NB4 (cell line): ENCODE results near the gene RSU1.

Experiments used
- DNase-seq: peaks from one replicate; pipeline ENCODE4 v3.0.0; 2010; ENCODE audit warnings: low read depth
- H3K4me3 ChIP-seq: one replicate; pipeline ENCODE4 v1.5.1; 2011; ENCODE audit warnings: mild to moderate bottlenecking, low read depth, low read length, moderate library complexity
- CTCF ChIP-seq: IDR thresholded peaks from one replicate; pipeline ENCODE4 v1.5.1; 2012; ENCODE audit warnings: low read depth, low read length
- MAX ChIP-seq: IDR thresholded peaks from 2 replicates; pipeline ENCODE4 v1.6.1; 2011; ENCODE audit warnings: low read depth, low read length
- MYC ChIP-seq: IDR thresholded peaks from 2 replicates; pipeline ENCODE4 v1.6.1; 2011; ENCODE audit warnings: low read depth, low read length
- POLR2A ChIP-seq: IDR thresholded peaks from 2 replicates; pipeline ENCODE4 v1.6.1; 2011; ENCODE audit warnings: mild to moderate bottlenecking; ENCODE audit not compliant: insufficient read length; ENCODE audit errors: extremely low read depth

Gene RSU1

GRCh38 chr10:16789261-16789660 is 28.0 kb downstream of the RSU1 start:
- no peak for TF ChIP-seq POLR2A
- no peak for TF ChIP-seq MAX
- no peak for TF ChIP-seq CTCF
- no peak for TF ChIP-seq MYC
- no peak for DNase-seq
- no peak overlapping the region for H3K4me3 ChIP-seq

GRCh38 chr10:16788778-16789177 is 28.4 kb downstream of the RSU1 start:
- DNase-seq, result no peak
- TF ChIP-seq MYC (no peak), CTCF (no peak), MAX (no peak), POLR2A (no peak)
- no peak overlapping the region for H3K4me3 ChIP-seq

- no peak for DNase-seq
- TF ChIP-seq POLR2A (no peak), MAX (no peak), MYC (no peak), CTCF (no peak)
Measured at GRCh38 chr10:16788125-16788524, 29.1 kb downstream of the RSU1 start.

GRCh38 chr10:16787361-16787791 is 29.8 kb downstream of the RSU1 start:
- TF ChIP-seq CTCF, result no peak
- no peak for TF ChIP-seq POLR2A
- no peak for TF ChIP-seq MAX
- no peak for TF ChIP-seq MYC
- no peak overlapping the region for H3K4me3 ChIP-seq
- DNase-seq, result no peak

More at GRCh38 chr10:16788125-16788524, 29.1 kb downstream of the RSU1 start:
- H3K4me3 ChIP-seq, result no peak overlapping the region

GRCh38 chr10:16780338-16780880 is 36.8 kb downstream of the RSU1 start:
- H3K4me3 ChIP-seq, result no peak overlapping the region
- no peak for TF ChIP-seq POLR2A
- TF ChIP-seq CTCF, result no peak
- no peak for DNase-seq

- no peak for DNase-seq
- TF ChIP-seq MYC (no peak), CTCF (no peak), POLR2A (no peak), MAX (no peak)
- H3K4me3 ChIP-seq, result no peak overlapping the region
Measured at GRCh38 chr10:16779384-16779915, 37.8 kb downstream of the RSU1 start.
